ENCODE data around the gene SUN3. TPM values are rescaled to one million over a fixed set of nuclear protein-coding genes. Genes with fewer than 3 reads are reported as not detected.
"Not testable (repeated sequence)": the region's sequence is repeated elsewhere in the genome, so short reads cannot be mapped to it uniquely, and the experiment has no call there.

Gene SUN3
- total and polyA plus RNA-seq, 2 of the 4 experiments (the other 2 are of a cell fraction), result not detected

GRCh38 chr7:47942651-47943050 lies 86.3 kb downstream of the SUN3 start:
- H3K9me1 ChIP-seq (ENCODE audit: insufficient read depth, low read length), result peaks cover 25% of the 10 kb centered on the region
- H2BK15ac ChIP-seq (ENCODE audit: low read depth, low read length), result 0 out of 3 replicates have a peak overlapping the region, but pooled peaks have one; percentile 6
- DNase-seq; H3K18ac ChIP-seq (ENCODE audit: low read depth, low read length); H3K56ac ChIP-seq (ENCODE audit: extremely low read depth, insufficient read depth, low read length); H2BK5ac ChIP-seq (ENCODE audit: low read depth, low read length, poor library complexity, severe bottlenecking); H4K20me1 ChIP-seq (ENCODE audit: insufficient read depth, low read length); CTCF ChIA-PET; H3K9ac ChIP-seq (ENCODE audit: low read depth, low read length); H4K8ac ChIP-seq (ENCODE audit: low read depth in 2 of 2, low read length in 2 of 2); BruUV-seq (replicated peaks); H3K79me1 ChIP-seq (ENCODE audit: low read depth in 1 of 2, low read length in 2 of 2); dilution Hi-C loops (cut with HindIII; ENCODE audit: low sequenced_read_pairs, unreplicated experiment); H3K9me3 ChIP-seq (ENCODE audit: control insufficient read depth, insufficient read depth, low read length); H2AK9ac ChIP-seq (replicated peaks; ENCODE audit: low read depth, low read length, poor library complexity); H3K27ac ChIP-seq (ENCODE audit: insufficient read depth, low read length); H3K4me3 ChIP-seq (ENCODE audit: insufficient read depth, low read depth, low read length); H3K4me2 ChIP-seq (ENCODE audit: low read depth, low read length); H4K5ac ChIP-seq (ENCODE audit: low read depth, low read length); H3K27me3 ChIP-seq (ENCODE audit: control insufficient read depth, insufficient read depth, low read length); ATAC-seq (ENCODE audit: low read depth); H2AFZ ChIP-seq (replicated peaks; ENCODE audit: low read length, poor library complexity); H3K36me3 ChIP-seq (ENCODE audit: control insufficient read depth, insufficient read depth, low read length); H3K23ac ChIP-seq (ENCODE audit: low read depth, low read length): not testable (repeated sequence)
- POLR2A ChIA-PET (ENCODE audit: unreplicated experiment), result interaction anchor here (0.6 kb wide), 1 partner anchor 11 kb away, joined by 3 read pairs; no protein-coding TSS in a partner anchor
- H4K91ac ChIP-seq (ENCODE audit: insufficient read depth, low read depth, low read length), result peak overlapping the region; percentile 45; the same call in 1 of the 2 replicates
- 0 out of 2 replicates have a peak overlapping the region, but pooled peaks have one; percentile 43 for H3K14ac ChIP-seq (replicated peaks; ENCODE audit: low read depth, low read length)
- intact Hi-C loops (cut with micrococcal nuclease), result loop anchor here (10.0 kb wide), 2 partner anchors 358 to 678 kb away; partner anchors contain the start of gene TNS3
- peak overlapping the region; percentile 90 for H2BK20ac ChIP-seq (ENCODE audit: low read depth, low read length)
- H3K4ac ChIP-seq (ENCODE audit: low read depth, low read length), result peak overlapping the region; percentile 24
- in situ Hi-C loops (cut with MboI; ENCODE audit: low sequenced_read_pairs), result loop anchor here (10.0 kb wide), 2 partner anchors 508 to 678 kb away; no protein-coding TSS in a partner anchor
- WGBS, 2 experiments (ENCODE audit: extremely low coverage in 2 of 2, insufficient read length in 1 of 2), result no CpG with 5 or more reads among the region's 10 CpGs
- peak overlapping the region; percentile 66; the same call in 1 of the 2 replicates for H2AK5ac ChIP-seq (ENCODE audit: low read depth, low read length)
- peak overlapping the region; percentile 73; the same call in 1 of the 2 replicates for H2BK120ac ChIP-seq (ENCODE audit: low read depth, low read length)
- peaks cover 17% of the 10 kb centered on the region for H3K4me1 ChIP-seq (ENCODE audit: control insufficient read depth, insufficient read depth, low read length)
